Measurements from ENCODE around the gene SAMD10.

SAMD10 gene

GRCh38 chr20:63957004-63957689 lies 22.3 kb downstream of the SAMD10 start:
- H3K9ac ChIP-seq (ENCODE audit: low read depth, low read length): peak overlapping the region; percentile 72; the same call in 1 of the 2 replicates
- H3K4me3 ChIP-seq (ENCODE audit: low read length): peak overlapping the region; percentile 75
- H3K27ac ChIP-seq (ENCODE audit: low read length): peak overlapping the region; percentile 76

GRCh38 chr20:63956664-63957003 lies 22.8 kb downstream of the SAMD10 start:
- Histone ChIP-seq H3K9ac (ENCODE audit: low read depth, low read length) (peak overlapping the region; percentile 72; the same call in 1 of the 2 replicates), H3K4me1 (ENCODE audit: insufficient read depth, low read length) (peaks cover 15% of the 10 kb centered on the region; the same call in 1 of the 2 replicates), H3K4me3 (ENCODE audit: low read length) (peak overlapping the region; percentile 75), H3K9me3 (ENCODE audit: insufficient read depth, low read depth, low read length) (no peaks in the 10 kb centered on the region), H3K27me3 (ENCODE audit: insufficient read depth, low read length) (no peaks in the 10 kb centered on the region), H3K27ac (ENCODE audit: low read length) (no peak overlapping the region), H3K36me3 (ENCODE audit: insufficient read depth, low read depth, low read length) (peaks cover 19% of the 10 kb centered on the region)

More at GRCh38 chr20:63957004-63957689, 22.3 kb downstream of the SAMD10 start:
- Histone ChIP-seq H3K9me3 (ENCODE audit: insufficient read depth, low read depth, low read length) (no peaks in the 10 kb centered on the region), H3K4me1 (ENCODE audit: insufficient read depth, low read length) (peaks cover 15% of the 10 kb centered on the region; the same call in 1 of the 2 replicates), H3K27me3 (ENCODE audit: insufficient read depth, low read length) (no peaks in the 10 kb centered on the region), H3K36me3 (ENCODE audit: insufficient read depth, low read depth, low read length) (peaks cover 24% of the 10 kb centered on the region)

GRCh38 chr20:63955827-63956663 lies 23.4 kb downstream of the SAMD10 start, which contains the start of gene UCKL1:
Gene UCKL1, minus strand, starts transcription at chr20:63956416. Its CDS starts 44 bp downstream, at chr20:63956372.
- H3K4me1 ChIP-seq (ENCODE audit: insufficient read depth, low read length): peaks cover 15% of the 10 kb centered on the region; the same call in 1 of the 2 replicates
- H3K9ac ChIP-seq (ENCODE audit: low read depth, low read length): peak within 1 kb of the TSS; percentile 88
- H3K27ac ChIP-seq (ENCODE audit: low read length): peak within 1 kb of the TSS; percentile 76
- H3K4me3 ChIP-seq (ENCODE audit: low read length): peak within 1 kb of the TSS; percentile 87
- no peaks in the 10 kb centered on the region for H3K27me3 ChIP-seq (ENCODE audit: insufficient read depth, low read length)
- H3K9me3 ChIP-seq (ENCODE audit: insufficient read depth, low read depth, low read length): no peaks in the 10 kb centered on the region
- peaks cover 13% of the 10 kb centered on the region; the same call in 1 of the 2 replicates for H3K36me3 ChIP-seq (ENCODE audit: insufficient read depth, low read depth, low read length)

GRCh38 chr20:63955281-63955826 lies 24.1 kb downstream of the SAMD10 start:
- H3K9ac ChIP-seq (ENCODE audit: low read depth, low read length): peak overlapping the region; percentile 88
- no peaks in the 10 kb centered on the region for H3K9me3 ChIP-seq (ENCODE audit: insufficient read depth, low read depth, low read length)
- H3K36me3 ChIP-seq (ENCODE audit: insufficient read depth, low read depth, low read length): peaks cover 12% of the 10 kb centered on the region; the same call in 1 of the 2 replicates
- H3K4me3 ChIP-seq (ENCODE audit: low read length): peak overlapping the region; percentile 87
- H3K27ac ChIP-seq (ENCODE audit: low read length): no peak overlapping the region
- peaks cover 15% of the 10 kb centered on the region; the same call in 1 of the 2 replicates for H3K4me1 ChIP-seq (ENCODE audit: insufficient read depth, low read length)
- no peaks in the 10 kb centered on the region for H3K27me3 ChIP-seq (ENCODE audit: insufficient read depth, low read length)

- Histone ChIP-seq H3K27me3 (ENCODE audit: insufficient read depth, low read length) (no peaks in the 10 kb centered on the region), H3K9ac (ENCODE audit: low read depth, low read length) (no peak overlapping the region), H3K4me1 (ENCODE audit: insufficient read depth, low read length) (peaks cover 14% of the 10 kb centered on the region), H3K27ac (ENCODE audit: low read length) (no peak overlapping the region), H3K4me3 (ENCODE audit: low read length) (no peak overlapping the region), H3K9me3 (ENCODE audit: insufficient read depth, low read depth, low read length) (no peaks in the 10 kb centered on the region), H3K36me3 (ENCODE audit: insufficient read depth, low read depth, low read length) (no peaks in the 10 kb centered on the region)
Observed at GRCh38 chr20:63953764-63954429, 25.5 kb downstream of the SAMD10 start.

GRCh38 chr20:63952769-63953168 lies 26.7 kb downstream of the SAMD10 start:
- no peaks in the 10 kb centered on the region for H3K36me3 ChIP-seq (ENCODE audit: insufficient read depth, low read depth, low read length)
- H3K9me3 ChIP-seq (ENCODE audit: insufficient read depth, low read depth, low read length): no peaks in the 10 kb centered on the region
- H3K27ac ChIP-seq (ENCODE audit: low read length): no peak overlapping the region
- H3K4me3 ChIP-seq (ENCODE audit: low read length): no peak overlapping the region
- H3K4me1 ChIP-seq (ENCODE audit: insufficient read depth, low read length): peaks cover 6% of the 10 kb centered on the region
- H3K9ac ChIP-seq (ENCODE audit: low read depth, low read length): no peak overlapping the region
- H3K27me3 ChIP-seq (ENCODE audit: insufficient read depth, low read length): no peaks in the 10 kb centered on the region

GRCh38 chr20:63952210-63952535 lies 27.3 kb downstream of the SAMD10 start:
- no peak overlapping the region for H3K27ac ChIP-seq (ENCODE audit: low read length)
- peaks cover 6% of the 10 kb centered on the region for H3K4me1 ChIP-seq (ENCODE audit: insufficient read depth, low read length)

GRCh38 chr20:63951398-63952209 lies 27.8 kb downstream of the SAMD10 start:
- H3K36me3 ChIP-seq (ENCODE audit: insufficient read depth, low read depth, low read length): no peaks in the 10 kb centered on the region
- peaks cover 6% of the 10 kb centered on the region for H3K4me1 ChIP-seq (ENCODE audit: insufficient read depth, low read length)
- H3K4me3 ChIP-seq (ENCODE audit: low read length): no peak overlapping the region
- no peak overlapping the region for H3K27ac ChIP-seq (ENCODE audit: low read length)
- H3K9me3 ChIP-seq (ENCODE audit: insufficient read depth, low read depth, low read length): no peaks in the 10 kb centered on the region
- no peaks in the 10 kb centered on the region for H3K27me3 ChIP-seq (ENCODE audit: insufficient read depth, low read length)
- no peak overlapping the region for H3K9ac ChIP-seq (ENCODE audit: low read depth, low read length)

More at GRCh38 chr20:63952210-63952535, 27.3 kb downstream of the SAMD10 start:
- no peak overlapping the region for H3K9ac ChIP-seq (ENCODE audit: low read depth, low read length)
- H3K27me3 ChIP-seq (ENCODE audit: insufficient read depth, low read length): no peaks in the 10 kb centered on the region
- H3K36me3 ChIP-seq (ENCODE audit: insufficient read depth, low read depth, low read length): no peaks in the 10 kb centered on the region
- H3K4me3 ChIP-seq (ENCODE audit: low read length): no peak overlapping the region
- no peaks in the 10 kb centered on the region for H3K9me3 ChIP-seq (ENCODE audit: insufficient read depth, low read depth, low read length)

- no peak overlapping the region for H3K4me3 ChIP-seq (ENCODE audit: low read length)
- H3K27ac ChIP-seq (ENCODE audit: low read length): no peak overlapping the region
- peaks cover 6% of the 10 kb centered on the region for H3K4me1 ChIP-seq (ENCODE audit: insufficient read depth, low read length)
- peaks cover 1% of the 10 kb centered on the region; the same call in 1 of the 2 replicates for H3K36me3 ChIP-seq (ENCODE audit: insufficient read depth, low read depth, low read length)
- H3K9ac ChIP-seq (ENCODE audit: low read depth, low read length): no peak overlapping the region
- H3K27me3 ChIP-seq (ENCODE audit: insufficient read depth, low read length): no peaks in the 10 kb centered on the region
- H3K9me3 ChIP-seq (ENCODE audit: insufficient read depth, low read depth, low read length): no peaks in the 10 kb centered on the region
Observed at GRCh38 chr20:63950701-63951397, 28.6 kb downstream of the SAMD10 start.

- H3K4me3 ChIP-seq (ENCODE audit: low read length): no peak overlapping the region
- no peak overlapping the region for H3K9ac ChIP-seq (ENCODE audit: low read depth, low read length)
- no peaks in the 10 kb centered on the region for H3K27me3 ChIP-seq (ENCODE audit: insufficient read depth, low read length)
- H3K9me3 ChIP-seq (ENCODE audit: insufficient read depth, low read depth, low read length): no peaks in the 10 kb centered on the region
- peaks cover 31% of the 10 kb centered on the region for H3K36me3 ChIP-seq (ENCODE audit: insufficient read depth, low read depth, low read length)
- no peak overlapping the region for H3K27ac ChIP-seq (ENCODE audit: low read length)
- peaks cover 6% of the 10 kb centered on the region for H3K4me1 ChIP-seq (ENCODE audit: insufficient read depth, low read length)
Observed at GRCh38 chr20:63947638-63948456, 31.6 kb downstream of the SAMD10 start.

All from iPS-20b (cell line).